Measurements from ENCODE around the gene TRIM2. TPM values are rescaled to one million over a fixed set of nuclear protein-coding genes. Genes with fewer than 3 reads are reported as not detected.

Gene TRIM2
- total and polyA plus RNA-seq, 10 of the 15 experiments (the other 5 are each of a cell fraction or from before 2014, with no cell fraction given): 0.06 to 0.19 (median 0.15) TPM; not detected in 3

DNA sequence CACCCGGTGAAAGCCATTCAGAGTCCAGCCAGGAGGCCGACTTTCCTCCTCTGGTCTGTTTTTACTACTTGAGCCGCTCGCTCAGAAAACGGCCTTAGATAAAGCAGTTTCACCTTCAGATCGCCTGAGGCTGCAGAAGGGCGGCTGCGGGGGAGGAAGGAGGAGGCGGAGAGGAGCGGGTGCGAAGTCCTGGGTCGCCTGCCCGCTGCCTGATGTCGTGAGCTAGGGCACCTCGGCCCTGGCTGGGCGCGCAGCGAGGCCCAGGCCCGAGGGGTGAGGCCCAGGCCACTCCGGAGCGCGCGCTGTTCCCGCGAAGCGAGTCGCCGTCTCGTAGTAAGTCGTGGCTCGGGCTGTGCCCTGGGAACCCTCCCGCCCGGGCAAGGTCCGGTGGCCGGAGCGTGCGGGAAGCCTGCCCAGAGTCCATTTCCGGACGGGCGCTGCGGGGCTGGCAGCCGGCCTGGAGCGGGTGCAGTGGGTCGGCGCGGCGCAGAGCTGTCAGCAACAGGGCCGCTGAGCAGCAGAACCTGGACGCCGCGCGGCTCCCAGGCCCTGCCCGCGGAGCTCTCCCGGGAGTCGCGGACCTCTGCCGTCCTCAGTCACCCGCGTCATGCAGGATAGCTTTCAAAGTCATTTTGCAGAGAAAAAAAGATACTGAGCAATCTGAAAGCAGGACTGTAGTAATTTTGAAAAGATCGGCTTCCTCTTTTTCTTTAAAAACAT, 18.6 kb downstream of the TRIM2 start (continued):
- TF ChIP-seq, protein P1, sequence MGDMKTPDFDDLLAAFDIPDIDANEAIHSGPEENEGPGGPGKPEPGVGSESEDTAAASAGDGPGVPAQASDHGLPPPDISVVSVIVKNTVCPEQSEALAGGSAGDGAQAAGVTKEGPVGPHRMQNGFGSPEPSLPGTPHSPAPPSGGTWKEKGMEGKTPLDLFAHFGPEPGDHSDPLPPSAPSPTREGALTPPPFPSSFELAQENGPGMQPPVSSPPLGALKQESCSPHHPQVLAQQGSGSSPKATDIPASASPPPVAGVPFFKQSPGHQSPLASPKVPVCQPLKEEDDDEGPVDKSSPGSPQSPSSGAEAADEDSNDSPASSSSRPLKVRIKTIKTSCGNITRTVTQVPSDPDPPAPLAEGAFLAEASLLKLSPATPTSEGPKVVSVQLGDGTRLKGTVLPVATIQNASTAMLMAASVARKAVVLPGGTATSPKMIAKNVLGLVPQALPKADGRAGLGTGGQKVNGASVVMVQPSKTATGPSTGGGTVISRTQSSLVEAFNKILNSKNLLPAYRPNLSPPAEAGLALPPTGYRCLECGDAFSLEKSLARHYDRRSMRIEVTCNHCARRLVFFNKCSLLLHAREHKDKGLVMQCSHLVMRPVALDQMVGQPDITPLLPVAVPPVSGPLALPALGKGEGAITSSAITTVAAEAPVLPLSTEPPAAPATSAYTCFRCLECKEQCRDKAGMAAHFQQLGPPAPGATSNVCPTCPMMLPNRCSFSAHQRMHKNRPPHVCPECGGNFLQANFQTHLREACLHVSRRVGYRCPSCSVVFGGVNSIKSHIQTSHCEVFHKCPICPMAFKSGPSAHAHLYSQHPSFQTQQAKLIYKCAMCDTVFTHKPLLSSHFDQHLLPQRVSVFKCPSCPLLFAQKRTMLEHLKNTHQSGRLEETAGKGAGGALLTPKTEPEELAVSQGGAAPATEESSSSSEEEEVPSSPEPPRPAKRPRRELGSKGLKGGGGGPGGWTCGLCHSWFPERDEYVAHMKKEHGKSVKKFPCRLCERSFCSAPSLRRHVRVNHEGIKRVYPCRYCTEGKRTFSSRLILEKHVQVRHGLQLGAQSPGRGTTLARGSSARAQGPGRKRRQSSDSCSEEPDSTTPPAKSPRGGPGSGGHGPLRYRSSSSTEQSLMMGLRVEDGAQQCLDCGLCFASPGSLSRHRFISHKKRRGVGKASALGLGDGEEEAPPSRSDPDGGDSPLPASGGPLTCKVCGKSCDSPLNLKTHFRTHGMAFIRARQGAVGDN (IDR thresholded peaks at IDR 0.05): no peak
- TF ChIP-seq SPI1 (IDR thresholded peaks at IDR 0.05; ENCODE audit: borderline replicate concordance, insufficient read depth, low read depth, low read length) (peak; percentile 86), GATAD2B (conservative IDR thresholded peaks at IDR 0.05; ENCODE audit: low read depth) (no peak), SUZ12 (IDR thresholded peaks at IDR 0.05; ENCODE audit: unreplicated experiment) (no peak), ZNF274 (IDR thresholded peaks at IDR 0.05; ENCODE audit: insufficient read depth, insufficient read length) (no peak), STAT1 (conservative IDR thresholded peaks at IDR 0.05) (no peak), MXI1 (IDR thresholded peaks at IDR 0.05; ENCODE audit: low read depth, low read length) (no peak), TARDBP (IDR thresholded peaks at IDR 0.05; ENCODE audit: borderline replicate concordance) (no peak), TCF3 (IDR thresholded peaks at IDR 0.05; ENCODE audit: borderline replicate concordance, insufficient read depth, low read depth, low read length) (no peak), DPF2 (IDR thresholded peaks at IDR 0.05) (0 out of 2 replicates have a peak, but pooled peaks have one; percentile 19), CHD1 (IDR thresholded peaks at IDR 0.05; ENCODE audit: low read depth, low read length) (no peak), RB1 (IDR thresholded peaks at IDR 0.05; ENCODE audit: borderline replicate concordance) (no peak), FOXK2 (IDR thresholded peaks at IDR 0.05) (no peak), STAT3 (IDR thresholded peaks at IDR 0.05; ENCODE audit: low read depth, low read length) (no peak), SMAD5 (IDR thresholded peaks at IDR 0.05; ENCODE audit: low read depth) (no peak), ZNF384 (IDR thresholded peaks at IDR 0.05; ENCODE audit: borderline replicate concordance, low read depth, low read length) (no peak), ZNF622 (IDR thresholded peaks at IDR 0.05) (no peak), NFIC (IDR thresholded peaks at IDR 0.05; ENCODE audit: low read depth, low read length) (no peak; the same call in 1 of the 2 replicates), PAX5 (IDR thresholded peaks at IDR 0.05; ENCODE audit: borderline replicate concordance, low read depth, low read length) (no peak), IKZF2 (IDR thresholded peaks at IDR 0.05) (no peak; a peak in 1 of 4 replicates)
- TF ChIP-seq, protein P2, sequence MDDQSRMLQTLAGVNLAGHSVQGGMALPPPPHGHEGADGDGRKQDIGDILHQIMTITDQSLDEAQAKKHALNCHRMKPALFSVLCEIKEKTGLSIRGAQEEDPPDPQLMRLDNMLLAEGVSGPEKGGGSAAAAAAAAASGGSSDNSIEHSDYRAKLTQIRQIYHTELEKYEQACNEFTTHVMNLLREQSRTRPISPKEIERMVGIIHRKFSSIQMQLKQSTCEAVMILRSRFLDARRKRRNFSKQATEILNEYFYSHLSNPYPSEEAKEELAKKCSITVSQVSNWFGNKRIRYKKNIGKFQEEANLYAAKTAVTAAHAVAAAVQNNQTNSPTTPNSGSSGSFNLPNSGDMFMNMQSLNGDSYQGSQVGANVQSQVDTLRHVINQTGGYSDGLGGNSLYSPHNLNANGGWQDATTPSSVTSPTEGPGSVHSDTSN (IDR thresholded peaks at IDR 0.05; ENCODE audit: insufficient replicate concordance, low read depth, low read length): no peak
- TF ChIP-seq, protein P3, sequence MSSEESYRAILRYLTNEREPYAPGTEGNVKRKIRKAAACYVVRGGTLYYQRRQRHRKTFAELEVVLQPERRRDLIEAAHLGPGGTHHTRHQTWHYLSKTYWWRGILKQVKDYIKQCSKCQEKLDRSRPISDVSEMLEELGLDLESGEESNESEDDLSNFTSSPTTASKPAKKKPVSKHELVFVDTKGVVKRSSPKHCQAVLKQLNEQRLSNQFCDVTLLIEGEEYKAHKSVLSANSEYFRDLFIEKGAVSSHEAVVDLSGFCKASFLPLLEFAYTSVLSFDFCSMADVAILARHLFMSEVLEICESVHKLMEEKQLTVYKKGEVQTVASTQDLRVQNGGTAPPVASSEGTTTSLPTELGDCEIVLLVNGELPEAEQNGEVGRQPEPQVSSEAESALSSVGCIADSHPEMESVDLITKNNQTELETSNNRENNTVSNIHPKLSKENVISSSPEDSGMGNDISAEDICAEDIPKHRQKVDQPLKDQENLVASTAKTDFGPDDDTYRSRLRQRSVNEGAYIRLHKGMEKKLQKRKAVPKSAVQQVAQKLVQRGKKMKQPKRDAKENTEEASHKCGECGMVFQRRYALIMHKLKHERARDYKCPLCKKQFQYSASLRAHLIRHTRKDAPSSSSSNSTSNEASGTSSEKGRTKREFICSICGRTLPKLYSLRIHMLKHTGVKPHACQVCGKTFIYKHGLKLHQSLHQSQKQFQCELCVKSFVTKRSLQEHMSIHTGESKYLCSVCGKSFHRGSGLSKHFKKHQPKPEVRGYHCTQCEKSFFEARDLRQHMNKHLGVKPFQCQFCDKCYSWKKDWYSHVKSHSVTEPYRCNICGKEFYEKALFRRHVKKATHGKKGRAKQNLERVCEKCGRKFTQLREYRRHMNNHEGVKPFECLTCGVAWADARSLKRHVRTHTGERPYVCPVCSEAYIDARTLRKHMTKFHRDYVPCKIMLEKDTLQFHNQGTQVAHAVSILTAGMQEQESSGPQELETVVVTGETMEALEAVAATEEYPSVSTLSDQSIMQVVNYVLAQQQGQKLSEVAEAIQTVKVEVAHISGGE (CRISPR knock-in tag; IDR thresholded peaks at IDR 0.05): no peak
